DMS153 (cell line): ENCODE measurements around the gene AGAP2.

Experiments used
- DNase-seq: peaks from one replicate; lab custom pipeline; 2025; lab: John Stamatoyannopoulos, UW

Gene AGAP2

GRCh38 chr12:57767305-57767698 lies 28.8 kb upstream of the AGAP2 start:
- no peak for DNase-seq

GRCh38 chr12:57766464-57767304 lies 28.1 kb upstream of the AGAP2 start, which contains the start of gene CYP27B1:
Gene CYP27B1 (minus strand): TSS chr12:57767078. CDS start chr12:57767041, 37 bp downstream.
- no peak for DNase-seq

- no peak for DNase-seq
Observed at GRCh38 chr12:57765698-57766463, 27.3 kb upstream of the AGAP2 start.

- no peak for DNase-seq
Observed at GRCh38 chr12:57765003-57765697, 26.6 kb upstream of the AGAP2 start.

- peak; percentile 26 for DNase-seq
Observed at GRCh38 chr12:57764662-57765002, 26.1 kb upstream of the AGAP2 start.

GRCh38 chr12:57763881-57764661 lies 25.5 kb upstream of the AGAP2 start:
- no peak for DNase-seq

- no peak for DNase-seq
Observed at GRCh38 chr12:57762463-57762862, 23.9 kb upstream of the AGAP2 start.

GRCh38 chr12:57761391-57761998 lies 23.0 kb upstream of the AGAP2 start:
- no peak for DNase-seq

- DNase-seq, result no peak
Observed at GRCh38 chr12:57760347-57760982, 21.9 kb upstream of the AGAP2 start.

- DNase-seq, result no peak
Observed at GRCh38 chr12:57759360-57759980, 20.9 kb upstream of the AGAP2 start.

GRCh38 chr12:57758552-57759359 lies 20.2 kb upstream of the AGAP2 start:
- no peak for DNase-seq

- no peak for DNase-seq
Observed at GRCh38 chr12:57757771-57758170, 19.2 kb upstream of the AGAP2 start.

- no peak for DNase-seq
Observed at GRCh38 chr12:57756406-57757341, 18.1 kb upstream of the AGAP2 start.

- no peak for DNase-seq
Observed at GRCh38 chr12:57755454-57756372, 17.2 kb upstream of the AGAP2 start.

GRCh38 chr12:57755194-57755453 lies 16.6 kb upstream of the AGAP2 start:
- no peak for DNase-seq

GRCh38 chr12:57754411-57755193 lies 16.1 kb upstream of the AGAP2 start, which contains the start of gene MARCHF9:
Gene MARCHF9 (plus strand): TSS chr12:57755103. CDS start chr12:57755529, 426 bp downstream.
- peak; percentile 49 for DNase-seq
